OCI-LY1 (cell line): ENCODE results near the gene PSMD5.

Experiments used
- H2AFZ ChIP-seq: fragments of 200-600 bp; sonication (generic), shearing (Covaris generic); 2 replicates; pipeline ENCODE4 v1.6.0; 2014; ENCODE audit warnings: antibody characterized with exemption, mild to moderate bottlenecking, low read length
- H3F3A ChIP-seq: fragments of 200-600 bp; sonication (generic), shearing (Covaris generic); 2 replicates; pipeline ENCODE4 v1.6.0; 2014; ENCODE audit warnings: mild to moderate bottlenecking, antibody characterized with exemption, low read length, moderate library complexity; ENCODE audit not compliant: insufficient read depth
- H3K27ac ChIP-seq: fragments of 200-600 bp; sonication (generic); 2 replicates; pipeline ENCODE4 v1.5.1; 2014; ENCODE audit warnings: low read length, mixed run types, mild to moderate bottlenecking, low read depth; ENCODE audit not compliant: poor library complexity, severe bottlenecking
- H3K27me3 ChIP-seq: fragments of 200-600 bp; sonication (generic); 2 replicates; pipeline ENCODE4 v1.6.0; 2014; ENCODE audit warnings: antibody characterized with exemption, mild to moderate bottlenecking, low read length, moderate library complexity; ENCODE audit not compliant: insufficient read depth
- H3K36me3 ChIP-seq: fragments of 200-600 bp; sonication (generic); 2 replicates; pipeline ENCODE4 v1.6.1; 2014; ENCODE audit warnings: mild to moderate bottlenecking, antibody characterized with exemption, low read length, moderate library complexity, mixed read lengths; ENCODE audit not compliant: insufficient read depth
- H3K4me1 ChIP-seq: fragments of 200-600 bp; sonication (generic); 2 replicates; pipeline ENCODE4 v1.5.1; 2014; ENCODE audit warnings: mild to moderate bottlenecking, low read length, moderate library complexity; ENCODE audit not compliant: insufficient read depth, severe bottlenecking
- H3K4me2 ChIP-seq: fragments of 200-600 bp; sonication (generic), shearing (Covaris generic); 2 replicates; pipeline ENCODE4 v1.6.1; 2014; ENCODE audit warnings: low read length
- H3K4me3 ChIP-seq: fragments of 200-600 bp; sonication (generic); 2 replicates; pipeline ENCODE4 v1.5.1; 2014; ENCODE audit warnings: low read length, low read depth, mild to moderate bottlenecking, mixed read lengths; ENCODE audit not compliant: poor library complexity, severe bottlenecking
- H3K79me2 ChIP-seq: fragments of 200-600 bp; shearing (Covaris generic); 2 replicates; pipeline ENCODE4 v1.6.1; 2016; ENCODE audit warnings: mixed run types, low read length, mixed read lengths; ENCODE audit not compliant: insufficient read depth
- H3K9ac ChIP-seq: fragments of 200-600 bp; sonication (generic), shearing (Covaris generic); 2 replicates; pipeline ENCODE4 v1.6.1; 2014; ENCODE audit warnings: mild to moderate bottlenecking, low read length, mixed read lengths
- H3K9me2 ChIP-seq: fragments of 200-600 bp; sonication (generic), shearing (Covaris generic); 2 replicates; pipeline ENCODE4 v1.6.1; 2014; ENCODE audit warnings: low read depth, mild to moderate bottlenecking, low read length, mixed read lengths
- H3K9me3 ChIP-seq: fragments of 200-600 bp; shearing (Covaris generic); 2 replicates; pipeline ENCODE4 v1.6.1; 2014; ENCODE audit warnings: low read length, mixed read lengths
- H4K20me1 ChIP-seq: fragments of 200-600 bp; sonication (generic), shearing (Covaris generic); 2 replicates; pipeline ENCODE4 v1.6.0; 2016; ENCODE audit warnings: mild to moderate bottlenecking, low read length; ENCODE audit not compliant: insufficient read depth
- CTCF ChIP-seq: fragments of 200-600 bp; sonication (generic), shearing (Covaris generic); IDR thresholded peaks from 2 replicates; pipeline ENCODE4 v1.5.1; 2017; ENCODE audit warnings: mild to moderate bottlenecking, antibody characterized with exemption, low read length, moderate library complexity, mixed read lengths
- EZH2 ChIP-seq: fragments of 200-600 bp; sonication (generic), shearing (Covaris generic); IDR thresholded peaks from 2 replicates; pipeline ENCODE4 v1.8.0; 2017; ENCODE audit warnings: borderline replicate concordance, mixed run types, mild to moderate bottlenecking, antibody characterized with exemption, low read length, moderate library complexity, mixed read lengths

Gene PSMD5

GRCh38 chr9:120775859-120776258, 66.9 kb downstream of the PSMD5 start:
- Histone ChIP-seq H3K9ac (no peak overlapping the region), H3K36me3 (peaks cover 76% of the 10 kb centered on the region), H3K27me3 (no peaks in the 10 kb centered on the region), H3K9me3 (no peaks in the 10 kb centered on the region), H3K4me1 (no peaks in the 10 kb centered on the region), H3K27ac (no peak overlapping the region), H3K9me2 (no peaks in the 10 kb centered on the region), H3K79me2 (peaks cover 7% of the 10 kb centered on the region; the same call in 1 of the 2 replicates), H4K20me1 (no peaks in the 10 kb centered on the region), H3K4me2 (no peak overlapping the region), H2AFZ (no peak overlapping the region), H3K4me3 (no peak overlapping the region), H3F3A (no peaks in the 10 kb centered on the region)
- TF ChIP-seq CTCF (no peak), EZH2 (no peak)

GRCh38 chr9:120774719-120775118, 68.0 kb downstream of the PSMD5 start:
- Histone ChIP-seq H3K79me2 (no peaks in the 10 kb centered on the region), H3K36me3 (peaks cover 83% of the 10 kb centered on the region), H4K20me1 (no peaks in the 10 kb centered on the region), H3K9ac (no peak overlapping the region), H3K9me3 (no peaks in the 10 kb centered on the region), H3K4me2 (no peak overlapping the region), H2AFZ (no peak overlapping the region), H3K27me3 (no peaks in the 10 kb centered on the region), H3K4me1 (no peaks in the 10 kb centered on the region), H3K27ac (no peak overlapping the region), H3K4me3 (no peak overlapping the region), H3K9me2 (no peaks in the 10 kb centered on the region), H3F3A (no peaks in the 10 kb centered on the region)
- TF ChIP-seq CTCF (no peak), EZH2 (no peak)

GRCh38 chr9:120773256-120773655, 69.5 kb downstream of the PSMD5 start:
- H4K20me1 ChIP-seq = no peaks in the 10 kb centered on the region
- H3K4me2 ChIP-seq = no peak overlapping the region
- no peaks in the 10 kb centered on the region for H3F3A ChIP-seq
- no peaks in the 10 kb centered on the region for H3K79me2 ChIP-seq
- no peaks in the 10 kb centered on the region for H3K9me2 ChIP-seq
- no peaks in the 10 kb centered on the region for H3K4me1 ChIP-seq
- H2AFZ ChIP-seq = no peak overlapping the region
- no peak for TF ChIP-seq CTCF
- no peak for TF ChIP-seq EZH2
- H3K36me3 ChIP-seq = peaks cover 83% of the 10 kb centered on the region
- no peaks in the 10 kb centered on the region for H3K27me3 ChIP-seq
- no peak overlapping the region for H3K9ac ChIP-seq
- no peaks in the 10 kb centered on the region for H3K9me3 ChIP-seq
- no peak overlapping the region for H3K27ac ChIP-seq
- no peak overlapping the region for H3K4me3 ChIP-seq
